Diencephalon (tissue), 1 donor: Measurements from ENCODE around the gene ACAD8. TPM values are rescaled to one million over a fixed set of nuclear protein-coding genes. Genes with fewer than 3 reads are reported as not detected.

Source experiments
- total RNA-seq: library from RNA; depleted of rRNA; stranded (reverse); fragments of >200 nt; gene quantifications from one replicate; pipeline ENCODE4 v1.2.3, GENCODE V29; 2014

Gene ACAD8
- 27.0 TPM for total RNA-seq

GRCh38 chr11:134253188-134253993 is at the start of gene ACAD8, which contains the start of gene THYN1:
Gene ACAD8, plus strand, starts transcription at chr11:134253568. Its CDS starts 33 bp downstream, at chr11:134253601.
Gene THYN1, minus strand, starts transcription at chr11:134253352. Its CDS starts 470 bp downstream, at chr11:134252882.

GRCh38 chr11:134223836-134224709 is 29.3 kb upstream of the ACAD8 start, which contains the start of the genes NCAPD3 and VPS26B:
Gene NCAPD3, minus strand, starts transcription at chr11:134223967. Its CDS starts 41 bp downstream, at chr11:134223926.
Gene VPS26B, plus strand, starts transcription at chr11:134224671. Its CDS starts 452 bp downstream, at chr11:134225123.

GRCh38 chr11:134275534-134276395 is 22.4 kb downstream of the ACAD8 start, which contains the start of gene GLB1L3:
Gene GLB1L3, plus strand, starts transcription at chr11:134276379. Its CDS starts 362 bp downstream, at chr11:134276741.

Other genes starting within 250 kb of the ACAD8 start
- 44.8 TPM for gene JAM3, start 184.5 kb upstream of the ACAD8 start, total RNA-seq
- gene NCAPD3, start 29.6 kb upstream of the ACAD8 start, total RNA-seq: 16.4 TPM
- 74.0 TPM for gene VPS26B, start 28.9 kb upstream of the ACAD8 start, total RNA-seq
- gene THYN1, start 216 bp upstream of the ACAD8 start, total RNA-seq: 44.1 TPM
- 1.8 TPM for gene GLB1L3, start 22.8 kb downstream of the ACAD8 start, total RNA-seq
- 3.2 TPM for gene GLB1L2, start 78.4 kb downstream of the ACAD8 start, total RNA-seq
- 56.7 TPM for gene B3GAT1, start 158.7 kb downstream of the ACAD8 start, total RNA-seq